ENCODE results near the gene TIAM2.
"Not testable (repeated sequence)": the region's sequence is repeated elsewhere in the genome, so short reads cannot be mapped to it uniquely, and the experiment has no call there.

TIAM2 gene

GRCh38 chr6:155103083-155103645, 108.0 kb downstream of the TIAM2 start:
- not testable (repeated sequence) for DNase-seq (ENCODE audit: low read depth)

GRCh38 chr6:155103816-155104366, 108.8 kb downstream of the TIAM2 start:
- no peak for DNase-seq (ENCODE audit: low read depth)

- no peak for DNase-seq (ENCODE audit: low read depth)
These were observed 111.5 kb downstream of the TIAM2 start for GRCh38 chr6:155106456-155107115.

GRCh38 chr6:155107432-155108069, 112.4 kb downstream of the TIAM2 start:
- DNase-seq (ENCODE audit: low read depth), result no peak

GRCh38 chr6:155108070-155108820, 113.1 kb downstream of the TIAM2 start:
- no peak for DNase-seq (ENCODE audit: low read depth)

- DNase-seq (ENCODE audit: low read depth), result no peak
These were observed 115.6 kb downstream of the TIAM2 start for GRCh38 chr6:155110721-155111120.

GRCh38 chr6:155112757-155113156, 117.6 kb downstream of the TIAM2 start:
- no peak for DNase-seq (ENCODE audit: low read depth)

- DNase-seq (ENCODE audit: low read depth), result no peak
These were observed 120.9 kb downstream of the TIAM2 start for GRCh38 chr6:155115893-155116570.

GRCh38 chr6:155116571-155116910, 121.4 kb downstream of the TIAM2 start:
- no peak for DNase-seq (ENCODE audit: low read depth)

GRCh38 chr6:155117256-155117655, 122.1 kb downstream of the TIAM2 start:
- no peak for DNase-seq (ENCODE audit: low read depth)

- no peak for DNase-seq (ENCODE audit: low read depth)
These were observed 122.7 kb downstream of the TIAM2 start for GRCh38 chr6:155117785-155118184.

- DNase-seq (ENCODE audit: low read depth), result not testable (repeated sequence)
These were observed 124.1 kb downstream of the TIAM2 start for GRCh38 chr6:155119201-155119600.

- no peak for DNase-seq (ENCODE audit: low read depth)
These were observed 124.9 kb downstream of the TIAM2 start for GRCh38 chr6:155120034-155120433.

- DNase-seq (ENCODE audit: low read depth), result no peak
These were observed 126.2 kb downstream of the TIAM2 start for GRCh38 chr6:155121294-155121693.

GRCh38 chr6:155121699-155122098, 126.6 kb downstream of the TIAM2 start:
- no peak for DNase-seq (ENCODE audit: low read depth)

- DNase-seq (ENCODE audit: low read depth), result no peak
These were observed 127.3 kb downstream of the TIAM2 start for GRCh38 chr6:155122199-155122950.

- DNase-seq (ENCODE audit: low read depth), result no peak
These were observed 128.4 kb downstream of the TIAM2 start for GRCh38 chr6:155123520-155123919.

GRCh38 chr6:155125906-155126305, 130.8 kb downstream of the TIAM2 start:
- no peak for DNase-seq (ENCODE audit: low read depth)

GRCh38 chr6:155126727-155127439, 131.8 kb downstream of the TIAM2 start:
- DNase-seq (ENCODE audit: low read depth), result no peak

GRCh38 chr6:155128977-155129376, 133.9 kb downstream of the TIAM2 start:
- no peak for DNase-seq (ENCODE audit: low read depth)

- DNase-seq (ENCODE audit: low read depth), result no peak
These were observed 134.6 kb downstream of the TIAM2 start for GRCh38 chr6:155129744-155130143.

Data from stimulated activated CD8-positive, alpha-beta memory T cell treated with anti-CD3 and anti-CD28 coated beads, Interleukin-12 subunit alpha, Interleukin-12 subunit beta, amount 100 ng/mL, for 1 hour (primary cell).